A172 (cell line): ENCODE measurements around the gene BRINP1. TPM values are rescaled to one million over a fixed set of nuclear protein-coding genes. Genes with fewer than 3 reads are reported as not detected.

Source experiments
- DNase-seq: peaks from one replicate; pipeline ENCODE4 v3.0.0-alpha.2; 2015; ENCODE audit warnings: low spot score
- total RNA-seq: library from RNA; depleted of rRNA; stranded (reverse); fragments of >200 nt; shearing (Covaris generic); gene quantifications from 2 replicates; pipeline ENCODE4 v1.2.3, GENCODE V29; 2014

The BRINP1 gene
- total RNA-seq, 1 experiment from 2014 or later: not detected

- DNase-seq: no peak
Measured at GRCh38 chr9:119282476-119283077, 86.7 kb downstream of the BRINP1 start.

GRCh38 chr9:119280740-119281485, 88.3 kb downstream of the BRINP1 start:
- DNase-seq: no peak

GRCh38 chr9:119278171-119278570, 91.1 kb downstream of the BRINP1 start:
- DNase-seq: no peak

GRCh38 chr9:119273984-119274665, 95.1 kb downstream of the BRINP1 start:
- no peak for DNase-seq

- no peak for DNase-seq
Measured at GRCh38 chr9:119273325-119273904, 95.8 kb downstream of the BRINP1 start.

GRCh38 chr9:119272500-119273211, 96.6 kb downstream of the BRINP1 start:
- DNase-seq: no peak

GRCh38 chr9:119268985-119269384, 100.2 kb downstream of the BRINP1 start:
- DNase-seq: no peak

- no peak for DNase-seq
Measured at GRCh38 chr9:119264165-119264564, 105.1 kb downstream of the BRINP1 start.

- DNase-seq: no peak
Measured at GRCh38 chr9:119257592-119257991, 111.6 kb downstream of the BRINP1 start.

GRCh38 chr9:119255116-119255515, 114.1 kb downstream of the BRINP1 start:
- no peak for DNase-seq

GRCh38 chr9:119252671-119253299, 116.5 kb downstream of the BRINP1 start:
- no peak for DNase-seq

GRCh38 chr9:119251936-119252335, 117.3 kb downstream of the BRINP1 start:
- no peak for DNase-seq

GRCh38 chr9:119250730-119251129, 118.5 kb downstream of the BRINP1 start:
- no peak for DNase-seq

GRCh38 chr9:119240546-119240945, 128.7 kb downstream of the BRINP1 start:
- no peak for DNase-seq

GRCh38 chr9:119234636-119235035, 134.6 kb downstream of the BRINP1 start:
- no peak for DNase-seq

GRCh38 chr9:119227422-119227821, 141.8 kb downstream of the BRINP1 start:
- DNase-seq: no peak

- DNase-seq: no peak
Measured at GRCh38 chr9:119224431-119224830, 144.8 kb downstream of the BRINP1 start.

- no peak for DNase-seq
Measured at GRCh38 chr9:119221276-119221675, 148.0 kb downstream of the BRINP1 start.

- DNase-seq: no peak
Measured at GRCh38 chr9:119218293-119218692, 150.9 kb downstream of the BRINP1 start.

GRCh38 chr9:119216651-119217331, 152.4 kb downstream of the BRINP1 start:
- DNase-seq: no peak

- no peak for DNase-seq
Measured at GRCh38 chr9:119215651-119216050, 153.6 kb downstream of the BRINP1 start.
